ENCODE measurements around the gene FSD1.

DNA sequence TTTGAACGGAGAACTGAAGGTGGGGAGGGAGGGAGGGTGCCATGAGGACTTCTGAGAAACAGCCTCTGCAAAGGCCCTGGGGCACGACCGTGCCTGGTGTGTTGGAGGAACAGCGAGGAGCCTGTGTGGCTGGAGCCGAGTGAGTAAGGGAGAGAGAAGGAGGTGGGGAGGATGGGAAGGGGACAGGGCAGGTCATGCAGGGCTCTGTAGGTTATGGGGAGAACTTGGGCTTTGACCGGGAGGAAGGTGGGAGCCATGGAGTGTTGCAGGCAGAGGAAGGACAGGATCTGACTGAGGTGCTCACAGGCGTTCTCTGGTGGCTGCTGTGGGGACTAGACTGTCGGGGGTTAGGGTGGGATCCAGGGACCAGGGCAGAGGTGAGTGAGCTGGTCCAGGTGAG is 45.7 kb downstream of the FSD1 start:
- TF ChIP-seq MAX (IDR thresholded peaks at IDR 0.05), result no peak
- TF ChIP-seq TAF1 (IDR thresholded peaks at IDR 0.05; ENCODE audit: low read depth), result no peak
- no peak for TF ChIP-seq CEBPB (IDR thresholded peaks at IDR 0.05)
- TF ChIP-seq EP300 (IDR thresholded peaks at IDR 0.05; ENCODE audit: borderline replicate concordance), result no peak
- TF ChIP-seq YY1 (IDR thresholded peaks at IDR 0.05; ENCODE audit: low read depth), result no peak
- no peak for TF ChIP-seq CREB1 (IDR thresholded peaks at IDR 0.05; ENCODE audit: low read depth)
- no peak for TF ChIP-seq TEAD4 (IDR thresholded peaks at IDR 0.05)
- TF ChIP-seq, protein P1, sequence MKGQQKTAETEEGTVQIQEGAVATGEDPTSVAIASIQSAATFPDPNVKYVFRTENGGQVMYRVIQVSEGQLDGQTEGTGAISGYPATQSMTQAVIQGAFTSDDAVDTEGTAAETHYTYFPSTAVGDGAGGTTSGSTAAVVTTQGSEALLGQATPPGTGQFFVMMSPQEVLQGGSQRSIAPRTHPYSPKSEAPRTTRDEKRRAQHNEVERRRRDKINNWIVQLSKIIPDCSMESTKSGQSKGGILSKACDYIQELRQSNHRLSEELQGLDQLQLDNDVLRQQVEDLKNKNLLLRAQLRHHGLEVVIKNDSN (IDR thresholded peaks at IDR 0.05), result no peak
- TF ChIP-seq RAD21 (IDR thresholded peaks at IDR 0.05; ENCODE audit: low read depth), result no peak
- TF ChIP-seq, protein P2, sequence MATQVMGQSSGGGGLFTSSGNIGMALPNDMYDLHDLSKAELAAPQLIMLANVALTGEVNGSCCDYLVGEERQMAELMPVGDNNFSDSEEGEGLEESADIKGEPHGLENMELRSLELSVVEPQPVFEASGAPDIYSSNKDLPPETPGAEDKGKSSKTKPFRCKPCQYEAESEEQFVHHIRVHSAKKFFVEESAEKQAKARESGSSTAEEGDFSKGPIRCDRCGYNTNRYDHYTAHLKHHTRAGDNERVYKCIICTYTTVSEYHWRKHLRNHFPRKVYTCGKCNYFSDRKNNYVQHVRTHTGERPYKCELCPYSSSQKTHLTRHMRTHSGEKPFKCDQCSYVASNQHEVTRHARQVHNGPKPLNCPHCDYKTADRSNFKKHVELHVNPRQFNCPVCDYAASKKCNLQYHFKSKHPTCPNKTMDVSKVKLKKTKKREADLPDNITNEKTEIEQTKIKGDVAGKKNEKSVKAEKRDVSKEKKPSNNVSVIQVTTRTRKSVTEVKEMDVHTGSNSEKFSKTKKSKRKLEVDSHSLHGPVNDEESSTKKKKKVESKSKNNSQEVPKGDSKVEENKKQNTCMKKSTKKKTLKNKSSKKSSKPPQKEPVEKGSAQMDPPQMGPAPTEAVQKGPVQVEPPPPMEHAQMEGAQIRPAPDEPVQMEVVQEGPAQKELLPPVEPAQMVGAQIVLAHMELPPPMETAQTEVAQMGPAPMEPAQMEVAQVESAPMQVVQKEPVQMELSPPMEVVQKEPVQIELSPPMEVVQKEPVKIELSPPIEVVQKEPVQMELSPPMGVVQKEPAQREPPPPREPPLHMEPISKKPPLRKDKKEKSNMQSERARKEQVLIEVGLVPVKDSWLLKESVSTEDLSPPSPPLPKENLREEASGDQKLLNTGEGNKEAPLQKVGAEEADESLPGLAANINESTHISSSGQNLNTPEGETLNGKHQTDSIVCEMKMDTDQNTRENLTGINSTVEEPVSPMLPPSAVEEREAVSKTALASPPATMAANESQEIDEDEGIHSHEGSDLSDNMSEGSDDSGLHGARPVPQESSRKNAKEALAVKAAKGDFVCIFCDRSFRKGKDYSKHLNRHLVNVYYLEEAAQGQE (IDR thresholded peaks at IDR 0.05; ENCODE audit: low read depth), result no peak
- TF ChIP-seq FOXM1 (IDR thresholded peaks at IDR 0.05; ENCODE audit: borderline replicate concordance, low read depth), result no peak
- no peak for TF ChIP-seq TCF12 (IDR thresholded peaks at IDR 0.05; ENCODE audit: low read depth)

Measured in Ishikawa (cell line).